OCI-LY1 (cell line): ENCODE data around the gene RPA1.

Source experiments
- H2AFZ ChIP-seq: fragments of 200-600 bp; sonication (generic), shearing (Covaris generic); 2 replicates; pipeline ENCODE4 v1.6.0; 2014; ENCODE audit warnings: antibody characterized with exemption, mild to moderate bottlenecking, low read length
- H3F3A ChIP-seq: fragments of 200-600 bp; sonication (generic), shearing (Covaris generic); 2 replicates; pipeline ENCODE4 v1.6.0; 2014; ENCODE audit warnings: mild to moderate bottlenecking, antibody characterized with exemption, low read length, moderate library complexity; ENCODE audit not compliant: insufficient read depth
- H3K27ac ChIP-seq: fragments of 200-600 bp; sonication (generic); 2 replicates; pipeline ENCODE4 v1.5.1; 2014; ENCODE audit warnings: low read length, mixed run types, mild to moderate bottlenecking, low read depth; ENCODE audit not compliant: poor library complexity, severe bottlenecking
- H3K27me3 ChIP-seq: fragments of 200-600 bp; sonication (generic); 2 replicates; pipeline ENCODE4 v1.6.0; 2014; ENCODE audit warnings: antibody characterized with exemption, mild to moderate bottlenecking, low read length, moderate library complexity; ENCODE audit not compliant: insufficient read depth
- H3K36me3 ChIP-seq: fragments of 200-600 bp; sonication (generic); 2 replicates; pipeline ENCODE4 v1.6.1; 2014; ENCODE audit warnings: mild to moderate bottlenecking, antibody characterized with exemption, low read length, moderate library complexity, mixed read lengths; ENCODE audit not compliant: insufficient read depth
- H3K4me1 ChIP-seq: fragments of 200-600 bp; sonication (generic); 2 replicates; pipeline ENCODE4 v1.5.1; 2014; ENCODE audit warnings: mild to moderate bottlenecking, low read length, moderate library complexity; ENCODE audit not compliant: insufficient read depth, severe bottlenecking
- H3K4me2 ChIP-seq: fragments of 200-600 bp; sonication (generic), shearing (Covaris generic); 2 replicates; pipeline ENCODE4 v1.6.1; 2014; ENCODE audit warnings: low read length
- H3K4me3 ChIP-seq: fragments of 200-600 bp; sonication (generic); 2 replicates; pipeline ENCODE4 v1.5.1; 2014; ENCODE audit warnings: low read length, low read depth, mild to moderate bottlenecking, mixed read lengths; ENCODE audit not compliant: poor library complexity, severe bottlenecking
- H3K79me2 ChIP-seq: fragments of 200-600 bp; shearing (Covaris generic); 2 replicates; pipeline ENCODE4 v1.6.1; 2016; ENCODE audit warnings: mixed run types, low read length, mixed read lengths; ENCODE audit not compliant: insufficient read depth
- H3K9ac ChIP-seq: fragments of 200-600 bp; sonication (generic), shearing (Covaris generic); 2 replicates; pipeline ENCODE4 v1.6.1; 2014; ENCODE audit warnings: mild to moderate bottlenecking, low read length, mixed read lengths
- H3K9me2 ChIP-seq: fragments of 200-600 bp; sonication (generic), shearing (Covaris generic); 2 replicates; pipeline ENCODE4 v1.6.1; 2014; ENCODE audit warnings: low read depth, mild to moderate bottlenecking, low read length, mixed read lengths
- H3K9me3 ChIP-seq: fragments of 200-600 bp; shearing (Covaris generic); 2 replicates; pipeline ENCODE4 v1.6.1; 2014; ENCODE audit warnings: low read length, mixed read lengths
- H4K20me1 ChIP-seq: fragments of 200-600 bp; sonication (generic), shearing (Covaris generic); 2 replicates; pipeline ENCODE4 v1.6.0; 2016; ENCODE audit warnings: mild to moderate bottlenecking, low read length; ENCODE audit not compliant: insufficient read depth
- CTCF ChIP-seq: fragments of 200-600 bp; sonication (generic), shearing (Covaris generic); IDR thresholded peaks from 2 replicates; pipeline ENCODE4 v1.5.1; 2017; ENCODE audit warnings: mild to moderate bottlenecking, antibody characterized with exemption, low read length, moderate library complexity, mixed read lengths
- EZH2 ChIP-seq: fragments of 200-600 bp; sonication (generic), shearing (Covaris generic); IDR thresholded peaks from 2 replicates; pipeline ENCODE4 v1.8.0; 2017; ENCODE audit warnings: borderline replicate concordance, mixed run types, mild to moderate bottlenecking, antibody characterized with exemption, low read length, moderate library complexity, mixed read lengths

Gene RPA1

GRCh38 chr17:1941272-1942065, 111.7 kb downstream of the RPA1 start:
- no peak for TF ChIP-seq CTCF
- TF ChIP-seq EZH2, result no peak

GRCh38 chr17:1942066-1942365, 112.2 kb downstream of the RPA1 start:
- Histone ChIP-seq H3K27ac (no peak overlapping the region), H3K36me3 (no peaks in the 10 kb centered on the region), H3K4me1 (no peaks in the 10 kb centered on the region), H3K4me3 (no peak overlapping the region), H4K20me1 (no peaks in the 10 kb centered on the region), H3K9me3 (no peaks in the 10 kb centered on the region), H3K9ac (no peak overlapping the region), H3K9me2 (no peaks in the 10 kb centered on the region), H2AFZ (no peak overlapping the region), H3F3A (no peaks in the 10 kb centered on the region), H3K79me2 (no peaks in the 10 kb centered on the region), H3K4me2 (no peak overlapping the region), H3K27me3 (peaks cover 9% of the 10 kb centered on the region; the same call in 1 of the 2 replicates)
- no peak for TF ChIP-seq CTCF
- no peak for TF ChIP-seq EZH2

More at GRCh38 chr17:1941272-1942065, 111.7 kb downstream of the RPA1 start:
- Histone ChIP-seq H3K27me3 (peaks cover 9% of the 10 kb centered on the region; the same call in 1 of the 2 replicates), H3K9ac (no peak overlapping the region), H3K9me3 (no peaks in the 10 kb centered on the region), H3K4me2 (no peak overlapping the region), H3F3A (no peaks in the 10 kb centered on the region), H3K36me3 (no peaks in the 10 kb centered on the region), H2AFZ (no peak overlapping the region), H3K9me2 (no peaks in the 10 kb centered on the region), H3K27ac (no peak overlapping the region), H3K4me3 (no peak overlapping the region), H4K20me1 (no peaks in the 10 kb centered on the region), H3K79me2 (no peaks in the 10 kb centered on the region), H3K4me1 (no peaks in the 10 kb centered on the region)

GRCh38 chr17:1942666-1943435, 113.0 kb downstream of the RPA1 start:
- TF ChIP-seq EZH2, result no peak
- no peak for TF ChIP-seq CTCF
- Histone ChIP-seq H4K20me1 (no peaks in the 10 kb centered on the region), H3K27ac (no peak overlapping the region), H3K4me3 (no peak overlapping the region), H3F3A (no peaks in the 10 kb centered on the region), H2AFZ (no peak overlapping the region), H3K79me2 (no peaks in the 10 kb centered on the region), H3K36me3 (no peaks in the 10 kb centered on the region), H3K27me3 (0 out of 2 replicates have a peak, but pooled peaks cover 6% of the 10 kb centered on the region), H3K9me2 (no peaks in the 10 kb centered on the region), H3K9me3 (no peaks in the 10 kb centered on the region), H3K4me2 (no peak overlapping the region), H3K9ac (no peak overlapping the region), H3K4me1 (no peaks in the 10 kb centered on the region)
